HG03354 (cell line): ENCODE results near the gene BSN.
A peak's percentile ranks its signal among the peaks of the same experiment; 100 is the strongest.
"Not testable (repeated sequence)": the region's sequence is repeated elsewhere in the genome, so short reads cannot be mapped to it uniquely, and the experiment has no call there.

Experiments
- ATAC-seq: cut with Tn5 transposase; IDR thresholded peaks from one replicate; pipeline ENCODE4 v1.9.1; 2021; ENCODE audit warnings: mild to moderate bottlenecking; ENCODE audit not compliant: unreplicated experiment, poor library complexity, severe bottlenecking

The BSN gene

DNA sequence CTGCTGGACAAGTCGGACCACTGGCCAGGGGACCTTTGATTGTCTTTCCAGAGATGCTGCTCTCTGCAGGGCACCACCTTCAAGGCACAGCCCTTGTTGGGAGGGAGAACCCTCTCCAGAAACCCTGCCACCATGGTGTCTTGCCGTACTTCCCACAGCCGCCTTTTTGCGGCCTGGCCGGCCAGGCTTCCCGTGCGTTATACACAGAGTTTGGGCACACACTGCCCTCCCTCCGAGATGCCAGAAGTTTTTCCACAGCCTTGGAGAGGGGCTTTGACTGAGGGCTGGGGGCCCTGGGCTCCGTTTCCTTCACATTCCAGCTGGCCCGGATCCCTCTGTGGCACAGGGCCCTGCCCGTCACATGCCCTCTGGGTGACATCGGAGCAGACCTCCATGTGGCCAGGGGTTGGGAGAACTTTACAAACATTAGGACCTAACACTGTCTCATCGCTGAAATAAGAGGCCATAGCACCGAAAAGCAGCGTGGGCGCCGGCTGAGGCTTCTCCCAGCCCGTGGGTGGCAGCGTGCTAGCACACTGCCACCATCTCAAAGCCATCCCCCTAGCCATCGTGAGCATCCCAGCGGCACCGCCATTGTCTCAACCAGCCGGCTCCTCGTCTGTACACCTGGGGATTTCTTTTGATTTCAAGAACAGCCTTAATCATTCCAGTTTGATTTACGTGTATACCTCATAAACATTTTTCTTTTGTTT is 113.6 kb downstream of the BSN start:
- ATAC-seq: no peak

GRCh38 chr3:49668414-49668797 is 114.1 kb downstream of the BSN start:
- no peak for ATAC-seq

DNA sequence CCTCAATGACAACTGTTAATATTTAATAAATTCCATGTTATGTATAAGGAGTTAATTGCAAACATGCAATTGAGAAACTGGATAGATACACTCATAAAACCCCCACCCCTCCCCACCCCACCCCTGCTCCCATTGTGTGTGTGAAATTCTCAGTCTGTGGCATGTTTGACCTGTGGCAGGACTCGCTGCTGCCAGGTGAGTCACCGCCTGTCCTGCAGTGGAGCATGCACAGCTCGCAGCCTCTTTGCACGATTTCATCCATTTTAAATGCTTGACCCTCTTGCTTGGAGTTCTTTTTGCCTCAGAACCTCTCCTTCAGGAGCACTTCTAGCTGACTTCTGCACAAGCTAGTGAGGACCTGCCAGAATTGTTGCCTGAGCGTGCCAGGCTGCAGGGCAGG is 114.6 kb downstream of the BSN start:
- no peak for ATAC-seq

GRCh38 chr3:49669352-49669751 is 115.1 kb downstream of the BSN start:
- ATAC-seq: no peak

GRCh38 chr3:49670940-49671290 is 116.6 kb downstream of the BSN start:
- ATAC-seq: no peak

DNA sequence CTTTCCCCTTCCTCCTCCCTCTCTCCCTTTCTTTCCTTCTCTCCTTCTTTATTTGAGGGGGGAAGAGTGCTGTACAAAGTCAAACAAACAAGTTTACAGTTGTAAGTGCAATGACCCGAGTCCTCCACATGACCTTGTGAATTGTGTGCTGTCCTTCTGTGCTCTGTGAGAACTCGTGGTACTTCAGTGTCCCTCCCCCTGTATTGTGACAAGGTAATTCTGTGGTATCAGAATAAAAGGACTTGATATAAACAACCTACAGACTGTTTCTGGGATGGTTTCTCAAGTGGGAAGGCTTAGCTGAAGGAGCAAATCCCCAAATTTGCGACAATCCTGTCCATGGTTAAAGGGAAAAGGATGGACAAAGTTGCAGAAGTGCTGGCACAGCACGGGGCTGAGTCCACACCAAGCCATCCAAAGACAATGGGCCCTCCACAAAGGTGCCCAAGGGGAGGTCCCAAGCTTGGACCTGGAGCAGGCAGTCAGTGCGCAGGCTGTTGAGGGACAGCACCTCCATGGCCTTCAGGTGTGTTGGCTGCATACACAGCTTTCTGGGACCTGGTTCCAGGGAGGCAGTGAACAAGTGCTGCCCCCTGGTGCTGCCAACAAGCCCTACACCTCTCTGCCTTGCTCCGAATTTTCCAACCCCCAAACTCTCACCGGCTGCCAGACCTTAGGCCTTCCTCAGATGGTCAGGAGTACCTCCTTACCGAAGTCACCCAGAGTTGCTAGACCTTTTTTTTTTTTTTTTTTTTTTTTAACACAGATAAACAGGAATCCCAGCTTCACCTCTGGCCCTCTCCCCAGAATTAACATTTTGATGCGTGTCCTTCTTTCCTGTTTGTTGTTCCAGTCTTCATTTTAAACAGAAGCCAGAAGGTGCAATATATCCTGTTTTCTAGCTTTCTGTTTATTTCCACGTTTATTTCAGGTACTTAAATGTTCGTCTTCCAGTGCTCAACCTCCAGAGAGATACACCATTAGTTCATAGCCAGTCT is 117.3 kb downstream of the BSN start:
- no peak for ATAC-seq

DNA sequence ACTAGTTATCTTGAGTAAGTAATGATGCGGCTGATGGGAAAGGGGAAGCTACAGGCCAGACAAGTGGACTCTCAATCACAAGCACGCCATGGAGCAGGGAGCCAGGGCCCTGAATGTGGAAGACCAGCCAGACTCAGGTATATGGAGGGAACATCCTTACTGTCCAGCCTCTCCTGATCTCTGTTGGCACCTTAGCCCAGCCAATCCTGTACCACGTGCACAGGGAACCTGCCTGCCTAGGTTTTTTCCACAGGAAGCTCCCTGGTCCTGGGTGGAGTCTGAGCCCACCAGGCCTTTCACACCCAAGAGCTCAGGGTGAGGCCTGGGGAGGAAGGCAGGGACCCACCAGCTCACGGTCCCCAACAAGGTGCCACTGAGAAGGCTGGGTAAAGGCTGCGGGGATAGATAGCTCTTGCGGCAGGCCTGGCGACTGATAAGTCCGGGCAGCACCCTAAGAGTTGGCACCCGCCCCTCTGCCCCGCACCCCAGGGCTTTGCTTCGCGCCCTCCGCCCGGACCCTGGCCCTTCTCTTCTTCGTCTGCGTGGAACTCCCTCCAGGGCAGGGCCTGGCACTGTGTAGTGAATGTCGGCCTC is 118.9 kb downstream of the BSN start:
- no peak for ATAC-seq

- peak; percentile 87 for ATAC-seq
Measured at GRCh38 chr3:49673715-49674496, 119.6 kb downstream of the BSN start, which contains the start of gene APEH. Gene APEH, plus strand, starts transcription at chr3:49674351. Its CDS starts 51 bp downstream, at chr3:49674402.

- peak; percentile 34 for ATAC-seq
Measured at GRCh38 chr3:49674497-49674983, 120.3 kb downstream of the BSN start.

- ATAC-seq: no peak
Measured at GRCh38 chr3:49675912-49676311, 121.6 kb downstream of the BSN start.

GRCh38 chr3:49680493-49681231 is 126.4 kb downstream of the BSN start:
- ATAC-seq: no peak

DNA sequence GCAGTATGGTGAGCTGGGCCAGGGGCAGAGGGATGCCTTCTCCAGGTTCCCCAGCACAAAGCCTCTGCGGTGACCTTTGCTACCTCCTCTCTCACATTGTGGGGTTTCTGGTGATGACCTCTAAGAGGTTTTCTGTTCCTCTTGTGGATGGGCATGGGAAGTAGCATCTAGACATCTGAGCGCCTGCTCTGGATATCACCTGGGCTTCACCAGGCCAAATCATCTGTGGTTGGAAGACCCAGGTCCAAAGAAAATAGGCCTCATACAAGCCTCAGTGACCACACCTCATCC is 126.9 kb downstream of the BSN start:
- ATAC-seq: no peak

DNA sequence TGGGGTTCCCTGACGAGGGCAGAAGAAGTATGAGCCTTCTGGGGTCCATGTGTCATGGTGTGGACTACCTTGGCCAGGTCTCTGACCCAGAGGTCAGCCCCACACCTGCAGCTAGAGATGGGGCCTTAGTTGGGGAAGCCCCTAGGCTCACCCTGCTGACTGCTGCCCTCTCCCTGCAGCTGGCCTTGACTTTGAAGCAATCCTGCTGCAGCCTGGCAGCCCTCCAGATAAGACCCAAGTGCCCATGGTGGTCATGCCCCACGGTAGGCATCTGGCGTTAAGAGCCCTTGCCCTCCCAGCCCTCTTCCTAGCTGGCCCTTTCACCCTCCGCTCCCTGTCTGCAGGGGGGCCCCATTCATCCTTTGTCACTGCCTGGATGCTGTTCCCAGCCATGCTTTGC is 127.3 kb downstream of the BSN start:
- ATAC-seq: no peak

DNA sequence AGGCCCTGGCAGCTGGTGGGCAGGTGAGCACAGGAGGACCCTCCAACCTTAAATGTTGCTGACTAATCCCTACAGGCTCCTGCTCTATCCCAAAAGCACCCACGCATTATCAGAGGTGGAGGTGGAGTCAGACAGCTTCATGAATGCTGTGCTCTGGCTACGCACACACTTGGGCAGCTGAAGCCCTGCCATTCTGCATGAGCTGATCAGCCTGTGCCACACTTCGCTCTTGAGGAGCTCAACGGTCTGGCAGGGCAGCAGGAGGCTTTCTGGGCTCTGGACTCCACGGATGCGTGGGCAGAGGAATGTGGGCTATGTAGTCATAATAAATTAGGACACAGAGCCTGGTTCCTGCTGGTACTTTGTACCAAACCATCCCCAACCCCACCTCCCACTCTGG is 128.9 kb downstream of the BSN start:
- ATAC-seq: no peak

DNA sequence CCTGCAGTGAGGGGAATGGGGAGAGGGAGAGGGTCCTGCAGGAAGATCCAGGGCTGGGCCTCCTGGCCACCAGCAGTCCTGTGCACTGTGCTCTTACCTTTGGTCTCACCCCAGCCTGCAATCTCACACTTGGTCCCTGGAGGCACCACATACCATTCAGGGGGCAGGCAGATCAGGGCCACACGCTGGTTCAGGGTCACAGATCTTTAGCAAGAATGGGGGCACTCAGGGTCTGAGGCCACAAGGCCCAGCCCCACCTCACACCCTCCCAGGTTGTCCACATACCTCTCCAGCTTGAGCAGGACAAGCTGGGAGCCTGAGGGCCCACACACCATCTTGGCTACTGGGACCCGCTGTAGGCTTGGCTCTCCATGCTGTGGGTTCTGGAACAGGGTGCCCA is 130.2 kb downstream of the BSN start:
- ATAC-seq: not testable (repeated sequence)

GRCh38 chr3:49685103-49685502 is 130.8 kb downstream of the BSN start:
- not testable (repeated sequence) for ATAC-seq

DNA sequence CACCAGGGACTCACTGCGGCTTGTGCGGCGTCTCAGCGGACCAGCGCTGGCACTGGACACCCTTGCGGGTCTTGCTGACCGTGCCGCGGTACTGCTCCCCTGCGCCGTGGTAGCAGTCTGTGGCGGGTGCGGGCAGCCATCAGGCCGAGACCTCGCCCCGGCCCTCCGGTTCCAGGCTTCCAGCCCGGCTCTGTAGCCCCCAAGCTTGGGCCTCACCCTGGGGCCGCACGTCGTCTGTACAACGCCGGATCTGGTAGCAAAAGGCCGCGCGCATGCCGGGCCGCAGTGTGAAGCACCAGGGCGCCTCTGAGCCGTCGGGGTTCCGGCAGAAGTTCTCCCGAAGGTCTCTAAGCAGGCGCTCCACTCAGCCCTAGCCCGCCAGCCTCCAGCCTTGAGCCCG is 131.6 kb downstream of the BSN start:
- not testable (repeated sequence) for ATAC-seq

GRCh38 chr3:49686346-49686745 is 132.1 kb downstream of the BSN start:
- ATAC-seq: not testable (repeated sequence)

DNA sequence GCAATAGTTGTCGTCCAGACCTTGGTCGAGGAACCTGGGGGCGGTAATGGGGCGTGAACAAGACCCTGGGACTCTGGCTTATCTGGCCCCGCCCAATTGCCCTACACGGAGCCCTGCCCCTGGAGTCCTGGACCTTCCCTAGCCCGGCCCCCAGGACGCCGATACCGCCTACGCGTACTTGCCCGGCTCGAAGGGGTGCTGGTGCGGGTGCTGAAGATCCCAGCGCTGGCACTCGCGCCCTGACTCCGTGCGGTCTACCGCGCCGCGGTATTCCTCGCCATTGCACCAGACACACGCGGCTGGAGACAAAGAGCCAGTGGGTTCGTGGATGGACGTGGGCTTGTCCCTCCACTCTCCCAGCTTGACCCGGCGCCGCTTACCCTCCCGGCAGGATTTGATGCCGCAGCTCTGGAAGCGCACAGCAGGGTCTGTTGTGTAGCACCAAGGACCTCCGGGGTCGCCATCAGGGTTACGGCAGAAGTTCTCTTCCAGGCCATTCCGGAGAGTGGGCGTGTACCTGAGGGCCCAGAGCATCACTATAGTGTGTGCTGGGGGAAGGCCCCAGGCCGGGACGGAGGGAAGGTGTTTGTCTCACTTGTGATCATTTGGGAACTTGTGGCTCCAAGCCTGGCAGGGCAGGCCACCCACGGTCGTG is 132.6 kb downstream of the BSN start:
- not testable (repeated sequence) for ATAC-seq
